HG03521 (cell line): ENCODE measurements around the gene UIMC1.

Source experiments
- ATAC-seq: cut with Tn5 transposase; IDR thresholded peaks from one replicate; pipeline ENCODE4 v1.9.1; 2021; ENCODE audit warnings: mild to moderate bottlenecking, moderate library complexity; ENCODE audit not compliant: unreplicated experiment

The UIMC1 gene

GRCh38 chr5:176887252-176887849 lies 119.2 kb downstream of the UIMC1 start:
- ATAC-seq = no peak

- no peak for ATAC-seq
Measured at GRCh38 chr5:176886336-176887251, 120.0 kb downstream of the UIMC1 start.

GRCh38 chr5:176884571-176884890 lies 122.0 kb downstream of the UIMC1 start:
- no peak for ATAC-seq

- no peak for ATAC-seq
Measured at GRCh38 chr5:176883700-176884570, 122.6 kb downstream of the UIMC1 start.

GRCh38 chr5:176882567-176882903 lies 124.0 kb downstream of the UIMC1 start:
- ATAC-seq = no peak

GRCh38 chr5:176881816-176882566 lies 124.6 kb downstream of the UIMC1 start:
- ATAC-seq = no peak

GRCh38 chr5:176881021-176881749 lies 125.4 kb downstream of the UIMC1 start:
- ATAC-seq = no peak

GRCh38 chr5:176880366-176881020 lies 126.1 kb downstream of the UIMC1 start:
- no peak for ATAC-seq

GRCh38 chr5:176879663-176880361 lies 126.8 kb downstream of the UIMC1 start:
- ATAC-seq = no peak

- ATAC-seq = no peak
Measured at GRCh38 chr5:176878906-176879662, 127.5 kb downstream of the UIMC1 start.

GRCh38 chr5:176878463-176878862 lies 128.1 kb downstream of the UIMC1 start:
- no peak for ATAC-seq

- no peak for ATAC-seq
Measured at GRCh38 chr5:176877793-176878331, 128.7 kb downstream of the UIMC1 start.

GRCh38 chr5:176876506-176877431 lies 129.8 kb downstream of the UIMC1 start:
- ATAC-seq = no peak

GRCh38 chr5:176875783-176876505 lies 130.6 kb downstream of the UIMC1 start:
- no peak for ATAC-seq

GRCh38 chr5:176875014-176875550 lies 131.5 kb downstream of the UIMC1 start:
- ATAC-seq = no peak

GRCh38 chr5:176874198-176874780 lies 132.3 kb downstream of the UIMC1 start:
- no peak for ATAC-seq
